Measurements from ENCODE around the gene TUBGCP3.

Gene TUBGCP3

GRCh38 chr13:112446347-112446861 is 141.5 kb downstream of the TUBGCP3 start:
- Histone ChIP-seq H3K9me3 (ENCODE audit: control insufficient read depth, low read length) (no peaks in the 10 kb centered on the region), H3K4me3 (ENCODE audit: extremely low read depth, insufficient read depth, low read length, poor library complexity, severe bottlenecking) (no peak overlapping the region), H3K4me1 (ENCODE audit: control insufficient read depth, insufficient read depth, low read length, poor library complexity, severe bottlenecking) (no peaks in the 10 kb centered on the region), H3K27ac (ENCODE audit: low read depth, low read length, severe bottlenecking) (no peak overlapping the region), H3K36me3 (ENCODE audit: control insufficient read depth, insufficient read depth, low read length) (no peaks in the 10 kb centered on the region)
- WGBS, 2 experiments (ENCODE audit: insufficient coverage in 2 of 2), result 85 to 86% methylated on average over 11 to 12 of the region's 12 CpGs

DNA sequence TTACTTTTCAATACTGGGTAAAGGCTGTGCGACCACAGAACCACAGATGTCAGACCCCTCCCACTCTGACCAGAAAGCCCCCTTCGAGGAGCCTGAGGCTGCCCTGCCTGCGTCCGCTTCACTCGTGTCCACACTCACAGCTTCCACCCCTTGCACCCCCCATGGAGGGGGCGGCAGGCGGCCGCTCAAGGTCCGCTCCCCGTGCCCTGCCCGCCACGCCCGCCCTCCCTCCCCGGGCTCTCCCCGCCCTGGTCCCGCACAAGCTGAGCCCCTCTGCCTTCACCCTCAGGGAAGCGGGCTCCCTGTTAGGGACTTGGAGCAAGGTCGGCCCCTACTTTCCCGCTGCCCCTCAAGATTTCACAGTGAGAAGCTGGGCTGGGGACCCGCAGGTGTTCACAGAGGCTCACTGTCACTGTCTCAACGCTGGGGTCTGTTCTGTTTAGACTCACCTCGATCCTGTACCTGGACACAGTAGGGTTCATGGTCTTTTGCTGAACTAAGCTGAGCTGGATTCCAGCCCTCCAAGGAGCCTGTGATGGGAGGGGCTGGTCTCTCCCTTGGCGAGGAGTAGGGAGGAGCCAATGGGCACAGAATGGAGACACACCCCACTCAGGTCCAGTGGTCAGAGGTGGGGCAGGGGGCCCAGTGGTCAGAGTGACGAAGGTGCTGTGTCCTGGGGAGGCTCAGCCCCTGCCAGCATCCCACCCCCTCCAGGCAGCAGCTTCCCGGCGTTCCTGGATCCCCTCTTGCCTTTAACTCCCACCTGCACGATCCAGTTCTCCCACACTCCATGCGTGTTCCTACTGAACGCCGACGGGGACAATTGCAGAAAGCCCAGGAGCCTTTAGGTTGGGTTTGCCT is 142.3 kb downstream of the TUBGCP3 start:
- Histone ChIP-seq H3K36me3 (ENCODE audit: control insufficient read depth, insufficient read depth, low read length) (no peaks in the 10 kb centered on the region), H3K4me3 (ENCODE audit: extremely low read depth, insufficient read depth, low read length, poor library complexity, severe bottlenecking) (no peak overlapping the region)
- WGBS, 2 experiments (ENCODE audit: insufficient coverage in 2 of 2), result 78 to 86% methylated on average over 12 to 28 of the region's 31 CpGs

DNA sequence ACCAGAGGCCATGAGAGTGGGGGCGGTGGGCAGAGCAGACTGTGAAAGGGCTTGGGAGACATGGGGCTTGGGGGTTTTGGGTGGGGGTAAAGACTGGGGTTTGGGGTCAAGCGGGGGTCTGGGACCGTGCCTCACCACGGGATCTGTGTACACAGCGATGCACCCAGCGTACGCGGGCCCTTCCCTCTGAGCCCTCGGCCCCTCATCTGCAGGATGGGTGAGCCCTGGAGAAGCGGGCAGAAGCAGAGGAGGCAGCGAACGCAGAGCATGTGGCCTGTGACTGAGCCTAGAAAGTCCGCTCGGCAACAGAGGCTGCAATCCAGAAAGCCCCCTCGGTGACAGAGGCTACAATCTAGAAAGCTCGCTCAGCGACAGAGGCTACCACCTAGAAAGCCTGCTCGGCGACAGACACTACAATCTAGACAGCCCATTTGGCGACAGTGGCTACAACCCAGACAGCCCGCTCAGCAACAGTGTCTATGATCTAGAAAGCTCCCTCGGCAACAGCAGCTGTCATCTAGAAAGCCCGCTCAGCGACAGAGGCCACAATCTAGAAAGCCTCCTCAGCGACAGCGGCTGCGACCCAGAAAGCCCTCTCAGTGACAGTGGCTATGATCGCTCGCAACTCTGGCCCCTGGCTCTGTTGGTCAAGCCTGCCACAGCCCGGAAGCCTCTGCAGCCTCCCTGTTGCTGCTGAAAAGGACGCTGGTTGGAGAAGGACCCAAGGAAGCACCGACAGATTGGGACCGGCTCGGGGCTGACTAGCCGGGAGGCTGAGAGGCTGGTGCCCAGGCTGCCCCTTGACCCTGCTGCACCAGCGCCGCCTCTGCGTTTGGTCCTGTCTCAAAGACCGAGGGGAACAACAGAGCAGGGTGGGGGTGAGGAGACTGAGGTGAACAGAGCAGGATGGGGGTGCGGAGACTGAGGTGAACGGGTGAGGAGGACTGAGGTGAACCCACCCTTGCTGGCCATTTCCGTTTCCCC is 143.2 kb downstream of the TUBGCP3 start:
- Histone ChIP-seq H3K4me3 (ENCODE audit: extremely low read depth, insufficient read depth, low read length, poor library complexity, severe bottlenecking) (no peak overlapping the region), H3K4me1 (ENCODE audit: control insufficient read depth, insufficient read depth, low read length, poor library complexity, severe bottlenecking) (no peaks in the 10 kb centered on the region), H3K27ac (ENCODE audit: low read depth, low read length, severe bottlenecking) (no peak overlapping the region), H3K9me3 (ENCODE audit: control insufficient read depth, low read length) (no peaks in the 10 kb centered on the region), H3K36me3 (ENCODE audit: control insufficient read depth, insufficient read depth, low read length) (no peaks in the 10 kb centered on the region)
- WGBS, 2 experiments (ENCODE audit: insufficient coverage in 2 of 2), result 86 to 88% methylated on average over 30 to 40 of the region's 42 CpGs

More for the DNA sequence above, 142.3 kb downstream of the TUBGCP3 start:
- H3K27ac ChIP-seq (ENCODE audit: low read depth, low read length, severe bottlenecking), result no peak overlapping the region
- H3K4me1 ChIP-seq (ENCODE audit: control insufficient read depth, insufficient read depth, low read length, poor library complexity, severe bottlenecking), result no peaks in the 10 kb centered on the region
- H3K9me3 ChIP-seq (ENCODE audit: control insufficient read depth, low read length), result no peaks in the 10 kb centered on the region

- no peak overlapping the region for H3K4me3 ChIP-seq (ENCODE audit: extremely low read depth, insufficient read depth, low read length, poor library complexity, severe bottlenecking)
- no peaks in the 10 kb centered on the region for H3K36me3 ChIP-seq (ENCODE audit: control insufficient read depth, insufficient read depth, low read length)
- WGBS, 2 experiments (ENCODE audit: insufficient coverage in 2 of 2), result 4 to 6% methylated on average over 9 of the region's 10 CpGs
- H3K27ac ChIP-seq (ENCODE audit: low read depth, low read length, severe bottlenecking), result no peak overlapping the region
- H3K4me1 ChIP-seq (ENCODE audit: control insufficient read depth, insufficient read depth, low read length, poor library complexity, severe bottlenecking), result no peaks in the 10 kb centered on the region
- peaks cover 3% of the 10 kb centered on the region for H3K9me3 ChIP-seq (ENCODE audit: control insufficient read depth, low read length)
Measured at GRCh38 chr13:112443995-112444311, 144.0 kb downstream of the TUBGCP3 start.

DNA sequence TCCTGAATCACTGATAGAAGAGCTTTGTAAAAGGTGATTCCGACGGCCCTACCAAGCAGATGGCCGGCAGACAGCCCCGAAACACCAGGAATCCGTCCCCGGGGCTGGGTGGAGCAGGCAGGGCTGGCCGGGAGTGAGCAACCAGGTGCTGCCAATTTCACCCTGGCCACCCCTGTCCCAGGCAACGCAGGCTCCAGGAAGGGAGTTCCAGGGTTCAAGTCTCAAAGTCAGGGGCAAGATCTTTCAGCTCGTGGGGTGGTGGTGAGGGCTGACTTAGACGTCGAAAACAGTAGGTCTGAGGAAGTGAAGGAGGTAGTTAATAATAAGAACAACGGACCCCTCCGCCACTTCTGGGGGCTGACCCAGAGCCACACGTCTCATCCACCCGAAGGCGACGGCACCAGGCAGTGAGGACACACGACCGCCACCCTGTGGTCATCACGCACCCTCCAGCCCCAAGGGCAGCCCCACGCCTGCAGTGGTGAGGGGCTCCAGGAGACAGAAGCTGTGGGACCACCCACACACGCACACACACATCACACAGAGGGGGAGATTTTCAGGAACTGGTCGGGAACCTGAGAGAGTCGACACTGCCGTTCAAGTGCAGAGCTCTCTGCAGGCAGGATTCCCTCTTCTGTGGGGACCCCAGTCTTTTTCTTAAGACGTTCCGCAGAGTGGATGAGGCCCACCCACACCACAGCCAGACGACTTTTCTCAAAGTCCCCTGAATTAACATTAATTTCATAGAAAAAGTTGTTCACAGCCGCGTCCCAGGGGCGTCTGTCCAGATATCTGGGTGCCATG is 144.6 kb downstream of the TUBGCP3 start:
- Histone ChIP-seq H3K27ac (ENCODE audit: low read depth, low read length, severe bottlenecking) (no peak overlapping the region), H3K9me3 (ENCODE audit: control insufficient read depth, low read length) (peaks cover 6% of the 10 kb centered on the region), H3K4me3 (ENCODE audit: extremely low read depth, insufficient read depth, low read length, poor library complexity, severe bottlenecking) (no peak overlapping the region), H3K4me1 (ENCODE audit: control insufficient read depth, insufficient read depth, low read length, poor library complexity, severe bottlenecking) (no peaks in the 10 kb centered on the region), H3K36me3 (ENCODE audit: control insufficient read depth, insufficient read depth, low read length) (no peaks in the 10 kb centered on the region)
- WGBS, 2 experiments (ENCODE audit: insufficient coverage in 2 of 2), result 38 to 40% methylated on average over 17 to 22 of the region's 31 CpGs

GRCh38 chr13:112442483-112443090 is 145.4 kb downstream of the TUBGCP3 start:
- H3K4me1 ChIP-seq (ENCODE audit: control insufficient read depth, insufficient read depth, low read length, poor library complexity, severe bottlenecking), result no peaks in the 10 kb centered on the region
- H3K36me3 ChIP-seq (ENCODE audit: control insufficient read depth, insufficient read depth, low read length), result no peaks in the 10 kb centered on the region
- no peak overlapping the region for H3K4me3 ChIP-seq (ENCODE audit: extremely low read depth, insufficient read depth, low read length, poor library complexity, severe bottlenecking)
- WGBS, 2 experiments (ENCODE audit: insufficient coverage in 2 of 2), result 63 to 73% methylated on average over 12 to 18 of the region's 21 CpGs
- H3K27ac ChIP-seq (ENCODE audit: low read depth, low read length, severe bottlenecking), result no peak overlapping the region
- H3K9me3 ChIP-seq (ENCODE audit: control insufficient read depth, low read length), result peaks cover 10% of the 10 kb centered on the region

- no peak overlapping the region for H3K27ac ChIP-seq (ENCODE audit: low read depth, low read length, severe bottlenecking)
- WGBS, 2 experiments (ENCODE audit: insufficient coverage in 2 of 2), result 86 to 90% methylated on average over 15 to 17 of the region's 19 CpGs
- peaks cover 10% of the 10 kb centered on the region for H3K9me3 ChIP-seq (ENCODE audit: control insufficient read depth, low read length)
- no peaks in the 10 kb centered on the region for H3K4me1 ChIP-seq (ENCODE audit: control insufficient read depth, insufficient read depth, low read length, poor library complexity, severe bottlenecking)
- H3K36me3 ChIP-seq (ENCODE audit: control insufficient read depth, insufficient read depth, low read length), result no peaks in the 10 kb centered on the region
- H3K4me3 ChIP-seq (ENCODE audit: extremely low read depth, insufficient read depth, low read length, poor library complexity, severe bottlenecking), result no peak overlapping the region
Measured at GRCh38 chr13:112441779-112442310, 146.1 kb downstream of the TUBGCP3 start.

DNA sequence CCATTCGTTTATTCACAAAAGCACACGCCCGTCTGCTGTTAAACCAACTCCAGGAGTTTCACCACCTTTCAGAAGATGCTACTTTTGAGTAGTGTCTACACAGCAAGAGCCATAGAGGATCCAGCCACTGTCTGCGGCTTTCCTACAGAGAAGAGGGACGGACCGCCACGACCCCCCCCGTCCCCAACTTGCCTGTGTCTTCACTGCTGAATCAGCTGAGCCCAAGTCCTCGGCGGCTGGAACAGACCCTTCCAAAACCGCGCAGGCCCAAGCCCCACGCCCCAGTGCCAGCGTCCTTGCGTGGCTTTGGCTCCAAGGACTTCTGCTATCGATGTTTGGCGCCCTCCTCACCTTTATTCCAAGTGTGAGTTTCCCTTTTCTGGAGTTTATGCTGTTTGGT is 146.7 kb downstream of the TUBGCP3 start:
- Histone ChIP-seq H3K4me1 (ENCODE audit: control insufficient read depth, insufficient read depth, low read length, poor library complexity, severe bottlenecking) (no peaks in the 10 kb centered on the region), H3K36me3 (ENCODE audit: control insufficient read depth, insufficient read depth, low read length) (no peaks in the 10 kb centered on the region), H3K4me3 (ENCODE audit: extremely low read depth, insufficient read depth, low read length, poor library complexity, severe bottlenecking) (no peak overlapping the region), H3K27ac (ENCODE audit: low read depth, low read length, severe bottlenecking) (no peak overlapping the region), H3K9me3 (ENCODE audit: control insufficient read depth, low read length) (peaks cover 10% of the 10 kb centered on the region)
- 89 to 93% methylated on average over 12 to 16 of the region's 17 CpGs for WGBS, 2 experiments (ENCODE audit: insufficient coverage in 2 of 2)

DNA sequence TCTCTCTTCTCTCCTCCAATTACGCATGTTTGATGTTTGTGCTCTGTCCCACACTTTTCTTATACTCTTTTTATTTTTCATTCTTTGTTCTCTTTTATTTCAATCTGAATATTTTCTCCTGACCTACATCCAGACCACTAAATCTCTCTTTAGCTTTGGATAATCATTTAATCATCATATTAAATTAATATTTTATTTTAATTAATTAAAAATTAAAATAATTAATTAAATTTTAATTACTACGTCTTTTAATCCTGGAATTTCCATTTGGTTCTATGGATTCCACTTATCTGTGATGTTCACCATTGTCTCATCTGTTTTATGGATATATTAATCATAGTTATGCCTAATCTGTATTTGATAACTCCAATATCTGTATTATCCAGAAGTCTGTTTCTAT is 149.4 kb downstream of the TUBGCP3 start:
- Histone ChIP-seq H3K4me3 (ENCODE audit: extremely low read depth, insufficient read depth, low read length, poor library complexity, severe bottlenecking) (no peak overlapping the region), H3K27ac (ENCODE audit: low read depth, low read length, severe bottlenecking) (no peak overlapping the region), H3K4me1 (ENCODE audit: control insufficient read depth, insufficient read depth, low read length, poor library complexity, severe bottlenecking) (no peaks in the 10 kb centered on the region), H3K36me3 (ENCODE audit: control insufficient read depth, insufficient read depth, low read length) (no peaks in the 10 kb centered on the region), H3K9me3 (ENCODE audit: control insufficient read depth, low read length) (peaks cover 10% of the 10 kb centered on the region)
- 90 to 93% methylated on average over 1 of the region's 2 CpGs for WGBS, 2 experiments (ENCODE audit: insufficient coverage in 2 of 2)
